ENCODE results near the gene C1QTNF5.
"Not testable (repeated sequence)": the region's sequence is repeated elsewhere in the genome, so short reads cannot be mapped to it uniquely, and the experiment has no call there.

C1QTNF5 gene

GRCh38 chr11:119340335-119341221, at the start of gene C1QTNF5:
Gene C1QTNF5, minus strand, starts transcription at chr11:119340883. Its CDS starts 486 bp downstream, at chr11:119340397.
- DNase-seq: no peak

GRCh38 chr11:119389611-119390254, 49.0 kb upstream of the C1QTNF5 start:
- DNase-seq: peak; percentile 48

GRCh38 chr11:119388103-119388502, 47.4 kb upstream of the C1QTNF5 start:
- no peak for DNase-seq

DNA sequence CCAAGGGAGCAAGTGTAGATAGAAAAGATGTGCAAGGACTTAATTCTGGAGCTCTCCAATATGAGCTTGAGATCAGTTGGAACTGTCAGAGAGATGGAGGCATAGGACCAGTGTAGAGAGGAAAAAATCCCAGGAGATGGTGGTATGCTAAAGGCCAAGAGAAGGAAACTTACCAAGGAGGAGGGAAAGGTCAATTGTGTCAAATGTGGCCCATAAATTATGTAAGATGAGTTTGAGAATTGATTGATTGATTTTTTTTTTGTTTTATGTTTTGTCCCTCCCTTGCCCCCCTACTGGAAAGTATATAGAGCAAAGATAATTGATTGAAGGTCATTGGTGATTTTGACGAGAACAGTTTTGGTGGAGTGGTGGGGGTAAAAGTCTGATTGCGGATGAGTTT, 43.6 kb upstream of the C1QTNF5 start:
- DNase-seq: no peak

GRCh38 chr11:119382513-119382912, 41.8 kb upstream of the C1QTNF5 start:
- not testable (repeated sequence) for DNase-seq

GRCh38 chr11:119382101-119382500, 41.4 kb upstream of the C1QTNF5 start:
- no peak for DNase-seq

DNA sequence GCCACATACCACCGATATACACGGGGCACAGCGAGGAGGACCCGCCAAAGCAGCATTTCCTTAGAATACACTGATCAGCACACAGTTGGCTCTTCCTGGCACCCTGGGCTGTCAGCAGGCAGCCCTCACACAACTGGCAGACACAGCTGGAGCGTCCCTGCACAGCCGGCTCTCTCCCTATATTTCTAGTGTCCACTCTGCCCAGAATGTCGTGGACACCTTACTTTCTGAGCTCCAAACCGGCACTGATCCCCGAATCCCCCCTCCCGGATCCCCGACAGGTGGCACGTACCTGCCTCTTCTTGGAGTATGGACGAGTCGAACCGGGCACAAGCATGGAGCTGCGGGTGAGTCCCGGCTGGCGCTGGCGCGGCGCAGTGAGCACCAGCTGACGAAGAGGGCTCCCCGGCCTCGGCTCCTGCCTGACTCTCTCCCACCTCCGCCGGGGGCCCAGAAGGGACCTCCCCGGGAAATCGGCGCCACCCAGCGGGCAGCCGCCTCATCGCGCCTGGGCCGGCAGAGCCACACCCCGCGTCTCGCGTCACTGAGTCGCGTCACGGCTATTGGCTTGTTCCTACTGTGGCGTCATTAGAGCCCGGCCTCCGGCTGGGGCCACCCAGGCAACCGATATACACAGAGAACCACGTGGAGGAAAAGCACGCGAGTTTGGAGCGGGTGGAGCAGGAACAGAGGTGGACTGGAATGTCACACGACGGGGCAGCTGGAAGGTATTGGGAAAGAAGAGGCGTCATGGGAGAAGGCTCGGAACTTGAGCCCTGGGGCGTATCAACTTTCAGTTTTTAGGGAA, 40.7 kb upstream of the C1QTNF5 start, which contains the start of gene USP2:
Gene USP2 (minus strand): TSS at position 510 of the 808 bp plus-strand sequence. CDS start 8,210 bp downstream, outside the sequence.
- peak; percentile 99 for DNase-seq

DNA sequence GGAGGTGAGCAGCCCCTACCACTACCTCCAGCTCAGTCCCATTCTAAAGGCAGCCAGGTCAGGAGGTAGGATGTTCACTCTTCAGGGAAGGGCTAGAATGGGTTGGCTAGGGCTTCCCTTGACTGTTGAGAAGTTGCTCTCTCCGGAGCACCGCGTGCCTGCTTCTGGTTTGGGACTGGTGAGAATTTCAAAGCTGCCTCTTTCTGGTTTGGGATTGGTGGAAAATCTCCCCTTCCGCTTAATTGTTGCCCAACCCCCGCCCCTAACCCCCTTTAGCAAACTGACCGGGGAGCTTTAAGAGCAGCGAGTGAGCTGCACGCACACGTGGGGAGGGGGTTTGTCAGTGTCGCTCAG, 40.1 kb upstream of the C1QTNF5 start:
- DNase-seq: peak; percentile 68

DNA sequence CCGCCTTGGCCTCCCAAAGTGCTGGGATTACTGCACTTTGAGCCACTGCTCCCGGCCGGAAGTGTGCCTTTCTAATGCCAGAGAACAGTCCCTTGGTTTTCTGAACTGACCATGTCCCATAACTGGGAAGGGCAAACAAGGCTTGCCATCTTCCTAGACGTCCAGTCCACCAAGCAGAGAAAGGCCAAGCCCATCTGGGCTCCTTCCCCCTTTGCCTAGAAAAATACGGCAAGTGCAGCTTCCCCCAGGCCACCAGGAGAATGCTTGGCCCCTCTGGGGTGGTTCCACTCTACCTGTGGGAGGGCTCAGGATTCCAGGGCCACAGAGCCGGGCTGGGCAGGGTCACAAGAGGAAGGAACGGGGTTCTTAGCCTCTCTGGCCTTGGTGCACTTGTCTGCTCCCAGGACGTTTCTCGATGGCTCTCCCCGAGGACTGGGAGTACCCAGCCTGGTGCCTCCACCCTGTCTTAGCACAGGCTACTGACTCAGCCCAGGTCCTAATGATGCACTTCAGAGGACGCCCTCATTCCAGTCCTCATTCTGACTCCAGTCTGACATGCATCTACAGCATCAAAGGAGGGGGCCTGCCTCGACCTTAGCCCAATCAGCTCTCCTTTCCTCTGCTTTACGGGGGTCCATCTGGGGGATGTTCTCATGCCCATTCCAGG, 39.6 kb upstream of the C1QTNF5 start:
- DNase-seq: peak; percentile 45

DNA sequence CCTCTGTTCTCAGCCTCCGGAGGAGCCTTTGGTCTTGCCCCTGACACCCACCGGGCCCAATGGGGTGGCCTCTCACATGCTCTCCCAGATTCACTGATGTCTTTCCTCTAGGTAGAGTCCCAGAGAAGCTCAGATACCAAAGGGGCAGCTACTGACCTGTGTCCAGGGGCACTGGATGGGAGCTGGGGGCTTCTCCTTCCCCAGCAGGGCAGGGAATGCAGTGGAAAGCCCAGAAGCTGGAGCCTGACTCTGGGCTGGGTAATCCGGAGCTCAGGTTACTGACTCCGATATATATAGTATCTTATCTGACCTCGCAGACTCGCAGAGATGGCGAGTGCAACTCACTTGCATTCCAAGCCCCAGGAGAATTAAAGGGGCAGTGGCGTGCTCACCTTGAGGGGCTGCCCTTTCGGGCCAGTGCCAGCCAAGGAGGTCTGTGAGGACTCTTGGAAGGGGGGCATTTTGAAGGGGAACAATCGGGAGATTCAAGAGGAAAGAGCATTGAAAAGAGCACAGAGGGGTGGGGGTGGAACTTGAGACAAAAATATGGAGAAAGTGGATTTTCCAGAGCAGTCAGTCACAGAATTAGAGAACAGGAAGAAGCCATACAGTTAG, 38.3 kb upstream of the C1QTNF5 start:
- DNase-seq: peak; percentile 76

- peak; percentile 64 for DNase-seq
Measured at GRCh38 chr11:119377961-119378667, 37.4 kb upstream of the C1QTNF5 start.

- peak; percentile 72 for DNase-seq
Measured at GRCh38 chr11:119377112-119377901, 36.6 kb upstream of the C1QTNF5 start.

- DNase-seq: peak; percentile 41
Measured at GRCh38 chr11:119376197-119376847, 35.6 kb upstream of the C1QTNF5 start.

DNA sequence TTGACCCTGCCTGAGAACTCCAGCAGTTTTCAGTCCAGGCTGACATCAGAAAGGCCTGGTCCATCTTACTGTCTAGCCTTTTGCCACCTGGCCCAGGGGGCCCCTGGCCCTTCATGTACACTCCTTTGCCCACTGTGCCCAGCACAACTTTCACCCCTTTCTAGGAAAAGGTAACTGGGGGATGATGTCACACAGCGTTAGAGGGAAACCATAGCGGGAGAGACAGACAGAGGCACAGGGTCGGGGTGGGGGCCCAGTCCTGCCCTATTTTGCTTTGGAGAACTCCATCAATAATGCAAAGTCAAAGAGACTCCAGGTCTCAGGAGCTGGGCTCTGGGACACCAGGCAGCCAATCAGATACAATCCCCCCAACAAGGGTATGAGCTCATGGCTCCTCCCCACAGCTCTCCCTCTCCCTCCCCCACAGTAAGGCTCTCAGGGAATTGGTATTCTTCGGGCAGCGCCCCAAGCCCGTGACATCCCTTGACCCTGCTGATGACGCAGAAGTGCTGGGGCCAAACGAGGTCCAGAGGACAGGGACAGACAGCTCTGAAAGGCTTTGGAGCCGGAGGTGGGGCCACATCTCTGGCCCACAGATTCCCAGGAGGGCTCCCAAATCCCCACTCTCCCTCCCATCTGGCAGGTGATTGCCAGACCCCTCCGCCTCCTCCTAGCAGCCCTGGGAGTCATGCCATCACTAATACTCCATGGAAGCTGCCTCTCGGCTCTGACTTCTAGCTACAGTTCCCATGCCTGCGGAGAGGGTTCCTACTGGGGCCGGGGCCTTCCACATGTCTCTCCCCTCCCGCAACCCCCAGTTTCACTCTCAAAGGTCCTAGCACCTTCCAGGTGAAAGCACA, 34.9 kb upstream of the C1QTNF5 start:
- DNase-seq: no peak

DNA sequence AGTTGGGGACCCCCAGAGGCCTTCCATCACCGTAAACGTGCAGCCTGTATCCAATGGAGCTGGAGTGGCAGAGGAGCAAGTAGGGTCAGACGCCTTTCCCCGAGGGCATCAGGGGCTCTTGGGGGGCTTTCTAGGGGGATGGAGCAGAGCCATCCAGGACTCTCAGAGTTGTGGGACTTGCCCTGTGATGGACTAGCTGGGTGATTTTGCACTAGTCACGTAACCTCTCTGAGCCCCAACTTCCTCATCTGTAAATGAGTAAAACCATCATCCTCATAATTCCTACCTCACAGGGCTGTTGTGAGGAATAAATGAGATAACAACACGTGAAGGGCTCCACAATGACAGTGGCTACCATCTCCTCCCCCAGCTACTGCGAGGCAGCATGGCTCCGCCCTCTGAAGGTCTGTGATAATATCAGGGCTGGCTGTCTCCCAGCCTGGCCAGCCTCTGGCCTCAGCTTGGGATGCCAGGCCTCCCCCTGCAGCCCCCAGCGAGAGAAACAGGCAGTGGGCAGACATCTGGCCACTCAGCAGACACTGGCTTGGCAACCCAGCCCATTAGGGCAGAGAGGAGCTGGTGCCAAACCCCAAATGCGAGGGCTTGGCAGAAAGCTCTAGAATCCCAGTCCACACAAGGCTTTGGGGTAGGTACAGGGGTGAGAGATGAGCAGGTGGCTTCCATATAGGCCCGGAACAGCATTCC, 34.1 kb upstream of the C1QTNF5 start:
- DNase-seq: peak; percentile 88

GRCh38 chr11:119373921-119374631, 33.4 kb upstream of the C1QTNF5 start:
- DNase-seq: peak; percentile 83

DNA sequence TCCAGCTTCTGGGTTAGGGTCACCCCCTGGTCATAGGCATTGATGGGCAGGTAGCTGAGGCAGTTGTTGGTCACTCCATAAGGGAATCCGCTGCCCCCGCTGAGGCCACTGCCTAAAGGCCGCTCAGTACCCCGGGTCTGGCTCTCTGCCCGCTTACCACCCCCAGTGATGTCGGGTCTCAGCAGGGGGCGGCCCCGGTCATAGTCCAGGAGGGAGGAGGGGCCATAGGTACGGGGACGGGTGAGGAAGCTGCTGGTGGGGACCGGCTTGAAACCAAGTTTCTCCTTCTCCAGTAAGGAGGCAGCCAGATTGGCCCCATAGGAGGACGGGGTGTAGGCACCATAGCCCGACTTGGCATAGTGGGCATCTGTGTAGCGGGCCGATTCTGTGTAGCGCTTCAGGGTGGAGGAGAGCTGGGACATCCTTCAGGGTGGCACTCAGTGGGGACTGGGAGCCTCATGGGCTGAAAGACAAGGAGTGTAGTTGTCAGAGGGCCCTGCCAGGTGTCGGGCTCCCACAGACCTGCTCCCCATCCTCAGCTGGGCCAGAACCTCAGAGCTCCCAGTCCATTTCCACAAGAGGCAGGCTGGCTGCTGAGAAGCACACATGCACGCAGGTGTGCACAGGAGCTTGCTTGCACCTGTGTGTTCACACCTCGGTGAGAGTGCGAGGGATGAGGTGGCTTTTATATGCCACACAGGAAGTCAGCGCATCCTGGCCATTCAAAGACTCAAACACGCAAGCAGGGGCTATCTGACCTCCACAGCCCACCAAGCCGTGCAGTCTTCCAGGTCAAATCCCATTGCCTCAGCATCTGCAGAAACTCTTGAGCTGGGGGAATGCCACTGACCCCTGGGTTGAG, 32.6 kb upstream of the C1QTNF5 start:
- DNase-seq: no peak

Data from OCI-M1 (cell line).